ENCODE data around the gene NEMP1.

NEMP1 gene

GRCh38 chr12:57106021-57106708 lies 27.6 kb upstream of the NEMP1 start:
- no peak for DNase-seq

DNA sequence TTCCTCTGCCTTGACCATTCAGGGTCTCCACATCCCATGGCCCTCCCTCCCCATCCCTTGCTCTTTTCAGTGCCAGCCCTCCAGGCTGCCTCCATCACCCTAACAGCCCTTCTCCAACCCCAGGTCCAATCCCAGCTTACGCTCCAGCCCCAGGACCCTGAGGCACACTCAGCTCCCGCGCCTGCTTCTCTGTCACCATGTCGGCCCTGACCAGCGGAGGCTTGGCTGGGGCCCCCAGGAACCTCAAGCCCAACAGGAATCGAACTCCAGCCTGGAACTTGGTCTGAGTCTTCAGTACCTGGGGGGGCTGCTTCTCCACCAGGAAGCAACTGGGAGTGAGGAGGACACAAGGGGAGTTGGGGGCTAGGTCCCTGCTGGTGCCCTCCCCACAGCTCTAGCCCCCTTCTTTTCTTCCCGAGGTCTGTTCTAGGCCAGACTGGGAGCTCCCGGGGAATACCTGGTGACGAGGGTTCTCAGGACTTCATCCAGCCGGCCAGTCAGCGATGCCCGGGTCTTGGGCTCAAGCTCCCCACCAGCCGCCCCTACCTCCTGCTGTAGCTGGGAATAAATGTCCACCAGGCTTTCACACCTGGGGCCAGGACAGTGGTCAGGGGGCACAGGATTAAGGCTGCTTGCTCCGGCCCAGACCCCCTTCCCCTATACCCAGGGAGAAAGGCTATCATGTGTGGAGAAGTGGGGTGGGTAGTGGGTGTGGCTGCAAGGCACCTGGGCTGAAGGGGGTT lies 26.6 kb upstream of the NEMP1 start:
- DNase-seq: no peak

GRCh38 chr12:57104292-57104910 lies 25.8 kb upstream of the NEMP1 start:
- no peak for DNase-seq

- no peak for DNase-seq
These were observed 25.3 kb upstream of the NEMP1 start for GRCh38 chr12:57103856-57104255.

GRCh38 chr12:57101892-57102695 lies 23.5 kb upstream of the NEMP1 start:
- DNase-seq: no peak

- DNase-seq: no peak
These were observed 21.2 kb upstream of the NEMP1 start for GRCh38 chr12:57099766-57100165.

DNA sequence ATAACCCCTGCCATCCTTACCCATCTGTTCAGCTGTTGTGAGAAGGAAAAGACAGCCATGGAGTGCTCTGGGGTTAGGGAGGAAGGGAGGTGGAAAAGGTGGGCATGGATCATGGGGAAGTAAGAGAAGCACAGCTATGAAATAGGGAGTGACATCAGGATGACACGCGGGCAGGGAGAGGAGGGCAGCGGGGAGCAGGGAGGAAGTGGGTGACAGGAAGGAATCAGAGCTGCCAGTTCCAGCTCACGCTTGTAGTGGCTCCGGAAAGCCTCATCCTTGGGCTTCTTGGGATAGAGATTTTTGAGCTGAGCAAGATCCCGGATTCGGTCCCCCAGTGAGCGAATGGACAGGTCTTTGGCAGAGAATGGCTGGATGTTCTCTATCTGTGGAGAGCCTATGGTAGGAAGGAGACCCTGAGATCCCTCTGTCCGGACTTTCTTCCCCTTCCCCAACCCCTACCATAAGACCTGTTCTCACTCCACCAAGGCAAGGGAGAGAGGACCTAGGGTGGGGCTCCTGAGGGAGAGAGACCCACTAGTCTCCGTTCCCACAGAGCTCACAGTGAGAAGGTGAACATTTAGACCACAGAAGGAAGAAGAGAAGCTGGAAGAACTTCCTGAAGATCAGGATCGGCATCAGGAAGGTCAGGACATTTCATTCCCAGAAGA lies 20.6 kb upstream of the NEMP1 start:
- DNase-seq: no peak

DNA sequence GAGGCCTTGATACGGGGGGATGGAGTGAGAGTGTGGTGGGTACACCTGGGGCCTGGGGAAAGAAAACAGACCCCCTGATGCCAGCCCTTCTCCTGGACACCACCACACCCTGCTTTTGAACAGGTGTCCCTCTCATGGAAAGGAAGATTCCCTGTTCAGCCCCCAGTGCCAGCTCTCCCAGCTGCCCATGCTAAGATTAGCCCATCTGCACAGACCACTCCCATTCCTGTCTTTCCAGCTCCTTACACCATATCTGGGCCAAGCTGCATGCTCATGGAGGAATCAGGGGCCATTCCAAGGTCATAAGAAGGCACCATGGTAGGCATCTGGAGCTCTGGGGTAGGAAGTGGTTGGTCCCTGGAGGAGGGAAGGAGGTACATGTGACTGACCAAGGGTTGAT lies 20.0 kb upstream of the NEMP1 start:
- no peak for DNase-seq

GRCh38 chr12:57097554-57097835 lies 18.9 kb upstream of the NEMP1 start:
- no peak for DNase-seq

- DNase-seq: no peak
These were observed 18.4 kb upstream of the NEMP1 start for GRCh38 chr12:57096748-57097553.

DNA sequence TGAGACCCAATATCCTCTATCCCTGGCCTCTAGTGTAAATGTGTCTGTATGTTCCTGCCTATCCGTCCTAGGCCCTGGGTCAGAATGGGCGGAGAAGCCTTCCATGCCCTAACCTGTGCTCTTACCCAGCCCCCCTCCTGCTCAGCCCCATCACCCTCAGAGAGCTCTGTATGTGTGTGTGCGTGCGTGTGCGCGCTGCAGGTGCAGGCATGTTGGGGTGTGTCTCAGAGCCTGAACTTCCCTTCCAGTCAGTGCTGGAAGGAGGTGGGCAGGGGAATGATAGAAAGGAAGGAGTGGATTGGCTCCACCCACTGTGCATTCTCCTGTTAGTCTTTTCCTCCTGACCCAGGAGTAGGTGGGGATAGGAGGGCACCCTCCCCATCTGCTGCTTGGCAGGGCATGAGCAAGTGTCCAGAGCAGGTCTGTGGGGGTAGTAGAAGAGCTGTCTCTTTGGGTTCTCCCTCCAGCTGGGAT lies 17.5 kb upstream of the NEMP1 start:
- DNase-seq: no peak

DNA sequence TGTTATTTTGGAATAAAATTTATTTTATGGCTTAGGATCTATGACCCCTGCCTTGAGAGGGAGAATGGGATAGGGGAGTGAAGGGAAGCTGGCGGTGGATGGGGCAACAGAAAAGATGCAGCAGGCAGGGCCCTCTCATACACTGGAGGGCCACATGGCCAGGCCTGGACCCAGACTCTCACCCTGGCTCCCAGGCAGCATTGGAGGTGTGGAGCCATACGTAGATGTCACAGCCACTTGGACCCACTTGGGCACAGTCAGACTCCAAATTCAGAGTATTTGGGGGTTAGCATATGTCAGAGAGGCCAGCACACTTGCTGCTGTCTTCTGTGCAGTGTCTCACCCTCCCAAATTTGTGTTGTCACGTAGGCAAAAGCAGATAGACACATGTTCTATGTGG lies 16.8 kb upstream of the NEMP1 start:
- DNase-seq: no peak

DNA sequence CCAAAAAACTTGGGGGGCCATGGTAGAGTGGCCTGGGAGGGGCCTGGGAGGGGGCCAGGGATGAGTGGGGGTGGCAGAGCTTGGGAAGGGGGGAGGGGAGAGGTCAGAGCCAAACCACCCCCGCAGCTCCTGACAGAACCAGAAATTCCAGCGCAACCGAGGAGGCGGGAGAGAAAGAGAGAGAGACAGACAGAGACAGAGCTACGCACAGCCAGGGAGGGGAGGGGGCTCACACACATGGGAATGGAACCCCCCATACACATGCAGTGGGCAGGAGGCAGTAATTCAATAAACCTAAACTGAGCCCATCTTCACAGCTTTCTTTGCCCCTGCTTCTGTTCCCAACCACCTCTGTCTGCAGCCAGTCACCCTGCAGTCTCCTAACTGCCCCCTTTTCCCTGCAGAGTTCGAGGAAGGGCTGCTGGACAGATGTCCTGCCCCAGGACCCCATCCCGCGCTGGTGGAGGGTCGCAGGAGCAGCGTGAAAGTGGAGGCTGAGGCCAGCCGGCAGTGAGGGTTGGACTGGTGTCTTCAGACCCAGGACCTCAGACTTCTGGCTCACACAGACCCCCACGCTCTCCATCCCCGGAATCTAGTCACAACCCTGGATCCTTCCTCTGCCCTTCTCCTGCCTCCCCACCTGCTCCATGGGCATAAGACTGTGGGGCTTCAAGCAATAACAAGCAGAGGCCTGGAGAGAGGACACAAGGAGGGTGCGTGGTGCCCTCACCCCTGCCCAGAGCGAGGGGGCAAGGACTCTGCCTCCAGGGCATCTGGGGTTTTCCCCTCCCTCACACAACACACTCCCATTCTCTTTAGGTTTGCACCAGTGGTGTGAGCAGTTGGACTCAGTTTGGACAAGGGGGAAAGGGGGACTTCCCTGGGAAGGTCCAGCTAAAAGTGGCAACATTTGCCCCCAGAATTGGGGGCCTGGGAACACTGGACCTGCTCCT lies 15.9 kb upstream of the NEMP1 start:
- DNase-seq: no peak

DNA sequence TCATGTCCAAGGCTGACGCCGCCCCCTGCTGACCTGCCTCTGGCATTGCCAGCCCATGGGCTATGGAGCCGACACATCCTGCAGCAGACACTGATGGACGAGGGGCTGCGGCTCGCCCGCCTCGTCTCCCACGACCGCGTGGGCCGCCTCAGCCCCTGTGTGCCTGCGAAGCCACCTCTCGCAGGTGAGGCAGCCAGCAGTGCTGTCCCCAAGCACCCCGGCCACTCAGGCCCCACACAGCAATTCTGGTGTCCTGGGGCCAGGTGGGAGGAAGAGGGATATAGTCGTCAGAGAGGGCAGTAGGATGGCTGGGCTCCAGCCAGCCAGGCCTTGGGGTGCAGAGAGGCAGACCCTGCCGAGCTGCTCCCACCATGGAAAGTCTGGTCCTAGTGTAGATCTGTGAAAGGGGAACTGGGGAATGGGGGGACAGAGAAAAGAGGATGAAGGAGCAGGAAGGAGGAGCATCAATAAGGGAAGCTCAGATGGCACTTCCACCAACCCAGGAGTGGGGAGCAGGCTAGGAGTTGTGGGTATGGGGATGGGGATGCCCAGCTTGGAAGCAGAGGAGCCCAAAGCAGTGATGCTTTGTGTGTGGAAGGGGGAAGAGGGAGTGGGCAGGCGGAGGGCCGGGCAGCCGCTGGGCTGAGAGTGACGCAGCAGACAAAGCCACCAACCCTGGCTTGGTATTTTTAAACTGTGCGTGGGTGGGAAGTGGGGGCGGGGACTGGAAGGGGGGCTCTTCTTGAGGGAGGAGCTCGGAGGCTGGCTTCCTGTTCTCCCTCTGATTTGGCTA lies 15.0 kb upstream of the NEMP1 start:
- no peak for DNase-seq

DNA sequence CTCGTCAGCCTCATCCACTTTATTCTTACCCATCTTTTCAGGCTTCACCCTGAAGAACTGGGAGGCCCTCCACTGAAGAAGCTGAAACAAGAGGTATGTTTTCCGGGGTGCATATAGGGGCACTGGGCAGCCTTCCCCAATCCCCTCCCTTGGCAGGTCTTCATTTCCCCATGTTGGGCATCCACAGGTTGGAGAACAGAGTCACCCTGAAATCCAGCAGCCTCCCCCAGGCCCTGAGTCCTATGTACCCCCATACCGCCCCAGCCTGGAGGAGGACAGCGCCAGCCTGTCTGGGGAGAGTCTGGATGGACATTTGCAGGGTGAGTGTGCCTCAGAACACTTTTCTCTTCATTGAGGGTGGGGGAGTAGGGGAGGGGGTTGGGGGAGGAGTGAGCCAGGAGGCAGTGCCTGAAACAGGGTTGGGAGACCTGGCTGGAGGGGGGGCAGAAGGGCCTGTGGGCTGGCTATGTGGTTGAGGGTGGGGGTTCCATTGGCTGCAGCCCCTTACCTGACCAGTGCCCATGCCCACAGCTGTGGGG lies 14.4 kb upstream of the NEMP1 start:
- DNase-seq: no peak

DNA sequence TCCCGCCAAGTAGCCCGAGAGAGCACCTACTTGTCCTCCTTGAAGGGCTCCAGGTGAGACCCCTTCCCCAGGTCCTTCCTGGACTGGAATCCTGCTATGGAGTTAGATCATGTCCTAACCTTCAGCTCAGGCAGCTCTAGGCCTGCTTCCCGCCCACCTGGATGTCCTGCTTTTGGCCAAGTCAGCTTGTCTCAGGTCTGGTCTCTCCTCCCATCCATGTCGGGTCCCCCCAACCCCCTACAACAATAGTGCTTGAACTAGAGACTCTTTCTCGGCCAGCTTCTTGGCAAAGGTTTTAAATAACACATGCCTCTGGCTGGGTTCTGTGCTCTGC lies 13.9 kb upstream of the NEMP1 start:
- no peak for DNase-seq

DNA sequence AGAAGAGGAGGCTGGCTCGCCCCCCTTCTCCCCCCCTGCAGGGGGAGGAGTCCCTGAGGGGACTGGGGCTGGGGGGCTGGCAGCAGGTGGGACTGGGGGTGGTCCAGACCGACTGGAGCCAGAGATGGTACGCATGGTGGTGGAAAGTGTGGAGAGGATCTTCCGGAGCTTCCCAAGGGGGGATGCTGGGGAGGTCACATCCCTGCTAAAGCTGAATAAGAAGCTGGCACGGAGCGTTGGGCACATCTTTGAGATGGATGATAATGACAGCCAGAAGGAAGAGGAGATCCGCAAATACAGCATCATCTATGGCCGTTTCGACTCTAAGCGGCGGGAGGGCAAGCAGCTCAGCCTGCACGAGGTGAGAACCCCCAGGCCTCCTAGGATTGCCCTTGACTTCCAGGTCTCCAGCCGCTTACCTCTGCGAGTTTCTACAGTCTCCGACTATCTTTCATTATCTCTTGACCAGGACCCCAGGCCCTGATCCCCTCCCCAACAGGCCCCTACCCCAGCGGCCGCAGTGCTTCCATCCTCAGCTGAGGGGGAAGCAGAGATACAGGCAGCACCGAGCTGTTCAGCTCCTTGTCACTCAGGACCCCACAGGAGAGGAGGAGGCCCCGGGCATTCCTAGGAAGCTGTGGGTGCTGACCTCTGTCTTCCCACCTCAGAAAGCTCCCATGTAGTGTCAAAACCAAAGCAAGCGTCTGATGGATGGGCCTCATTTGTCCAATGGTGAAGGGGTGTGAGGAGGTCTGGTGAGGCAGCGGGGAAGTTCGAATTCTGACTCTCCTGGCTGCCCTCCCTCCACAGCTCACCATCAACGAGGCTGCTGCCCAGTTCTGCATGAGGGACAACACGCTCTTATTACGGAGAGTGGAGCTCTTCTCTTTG lies 13.3 kb upstream of the NEMP1 start:
- no peak for DNase-seq

GRCh38 chr12:57090924-57091637 lies 12.5 kb upstream of the NEMP1 start:
- DNase-seq: no peak

Data from NCI-H446 treated with DMSO at 0.1 percent for 48 hours (cell line).